HG03060 (cell line): Measurements from ENCODE around the gene SNX5.

Experiments
- ATAC-seq: cut with Tn5 transposase; IDR thresholded peaks from one replicate; pipeline ENCODE4 v1.9.1; 2021; ENCODE audit warnings: low read depth, moderate number of reproducible peaks; ENCODE audit not compliant: unreplicated experiment

Gene SNX5

DNA sequence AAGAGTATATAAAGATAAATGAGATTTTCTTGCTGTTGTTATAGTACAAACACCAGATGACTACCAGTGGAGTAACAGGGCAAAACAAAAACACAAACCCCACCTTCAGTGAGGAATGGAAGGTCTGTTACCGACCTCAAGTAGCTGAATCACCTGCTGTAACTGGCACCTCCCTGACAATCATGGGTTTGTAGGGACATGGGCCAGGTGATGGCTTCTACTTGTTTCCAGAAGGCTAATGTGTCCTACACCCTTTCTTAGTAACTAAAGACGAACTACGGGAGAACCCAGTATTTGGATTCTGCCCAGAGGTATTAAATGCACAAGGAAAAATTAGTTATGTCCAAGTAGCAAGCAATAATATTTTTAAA is 26.8 kb downstream of the SNX5 start:
- no peak for ATAC-seq

DNA sequence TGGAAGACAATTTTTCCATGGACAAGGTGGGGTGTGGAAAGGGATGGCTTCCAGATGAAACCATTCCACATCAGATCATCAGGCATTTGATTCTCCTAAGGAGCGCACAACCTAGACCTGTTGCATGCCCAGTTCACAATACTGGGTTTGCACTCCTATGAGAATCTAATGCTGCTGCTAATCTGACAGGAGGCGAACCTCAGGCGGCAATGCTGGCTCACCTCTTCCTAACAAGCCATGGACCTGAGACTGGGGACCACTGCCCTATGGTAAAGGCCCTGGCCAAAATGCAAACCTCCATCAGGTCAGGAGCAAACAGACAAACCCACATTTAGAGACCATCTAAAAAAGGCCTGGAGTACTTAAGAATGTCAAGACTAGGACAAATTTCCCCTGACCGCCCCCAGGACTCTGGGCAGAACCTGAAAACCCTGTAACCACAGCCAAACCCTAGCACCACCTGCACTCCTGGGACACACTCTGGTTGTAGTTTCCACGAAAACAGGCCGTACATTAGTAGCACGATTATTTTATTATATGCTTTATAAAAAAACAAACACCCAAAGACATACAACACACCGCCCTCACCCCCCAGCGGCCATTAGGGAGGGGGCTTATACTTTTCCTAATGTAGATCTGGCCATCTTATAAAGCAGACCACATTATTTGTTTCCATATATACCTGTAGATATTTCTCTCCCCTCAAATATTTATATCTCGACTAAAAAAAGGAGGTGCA is 27.3 kb downstream of the SNX5 start:
- no peak for ATAC-seq

DNA sequence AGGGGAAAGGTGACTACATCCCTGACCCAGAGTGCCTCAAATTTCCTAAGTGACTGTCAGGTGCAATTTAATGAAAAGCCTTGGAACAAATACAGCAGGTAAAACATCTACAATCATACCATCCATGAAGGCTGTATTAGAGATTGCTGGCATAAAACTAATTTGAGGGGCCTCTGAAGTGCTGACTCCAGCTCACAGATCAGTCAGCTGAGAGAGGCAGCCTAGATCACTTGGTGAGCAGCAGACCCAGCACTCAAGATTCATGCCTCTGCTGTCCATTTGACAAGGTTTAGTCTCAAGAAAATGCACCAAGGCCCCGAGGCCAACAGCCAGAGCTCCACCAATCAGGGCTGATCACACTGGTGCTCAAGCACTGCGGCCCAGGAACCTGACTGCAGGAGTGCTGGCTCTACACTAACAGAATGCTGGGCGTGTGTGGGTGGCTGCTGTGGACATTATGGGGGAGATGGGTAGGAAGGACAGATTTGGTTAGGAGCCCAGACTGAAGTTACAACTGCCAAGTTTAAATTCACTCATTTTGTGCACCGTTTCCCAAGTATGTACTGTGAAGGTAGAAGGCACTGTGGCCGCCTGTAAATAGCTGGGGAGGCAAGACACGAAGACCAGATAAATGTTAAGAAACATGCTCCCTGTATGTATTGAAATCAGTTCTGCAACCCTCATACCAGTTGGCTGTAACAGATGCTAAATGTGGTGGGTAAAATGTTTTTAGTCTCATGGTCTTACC is 28.2 kb downstream of the SNX5 start:
- no peak for ATAC-seq

DNA sequence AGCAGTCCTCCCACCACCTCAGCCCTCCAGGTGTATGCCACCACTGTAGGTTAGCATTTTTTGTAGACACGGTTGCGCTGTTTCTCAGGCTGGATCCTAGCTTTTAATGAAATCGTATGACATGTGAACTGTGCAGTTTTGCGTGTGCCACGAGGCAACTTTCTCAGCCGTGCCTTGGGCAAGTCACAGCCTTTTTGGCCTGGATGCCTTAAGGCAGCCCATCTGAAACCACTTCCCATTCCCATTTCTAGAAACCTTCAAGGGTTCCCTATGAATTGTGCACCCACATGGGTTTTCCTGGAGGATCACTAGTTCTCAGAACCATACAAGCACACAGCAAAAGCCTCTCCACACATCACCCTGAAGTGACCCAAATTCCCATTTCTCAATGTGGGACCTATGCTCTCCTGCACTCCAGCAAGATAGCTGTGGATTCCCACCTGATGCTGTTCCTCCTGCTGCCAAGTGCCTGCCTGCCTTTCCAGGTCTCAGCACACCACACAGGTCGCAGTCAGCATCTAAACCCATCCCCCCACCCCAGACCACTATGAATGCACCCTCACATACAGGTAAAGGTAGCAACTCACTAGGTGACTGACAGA is 28.9 kb downstream of the SNX5 start:
- no peak for ATAC-seq

DNA sequence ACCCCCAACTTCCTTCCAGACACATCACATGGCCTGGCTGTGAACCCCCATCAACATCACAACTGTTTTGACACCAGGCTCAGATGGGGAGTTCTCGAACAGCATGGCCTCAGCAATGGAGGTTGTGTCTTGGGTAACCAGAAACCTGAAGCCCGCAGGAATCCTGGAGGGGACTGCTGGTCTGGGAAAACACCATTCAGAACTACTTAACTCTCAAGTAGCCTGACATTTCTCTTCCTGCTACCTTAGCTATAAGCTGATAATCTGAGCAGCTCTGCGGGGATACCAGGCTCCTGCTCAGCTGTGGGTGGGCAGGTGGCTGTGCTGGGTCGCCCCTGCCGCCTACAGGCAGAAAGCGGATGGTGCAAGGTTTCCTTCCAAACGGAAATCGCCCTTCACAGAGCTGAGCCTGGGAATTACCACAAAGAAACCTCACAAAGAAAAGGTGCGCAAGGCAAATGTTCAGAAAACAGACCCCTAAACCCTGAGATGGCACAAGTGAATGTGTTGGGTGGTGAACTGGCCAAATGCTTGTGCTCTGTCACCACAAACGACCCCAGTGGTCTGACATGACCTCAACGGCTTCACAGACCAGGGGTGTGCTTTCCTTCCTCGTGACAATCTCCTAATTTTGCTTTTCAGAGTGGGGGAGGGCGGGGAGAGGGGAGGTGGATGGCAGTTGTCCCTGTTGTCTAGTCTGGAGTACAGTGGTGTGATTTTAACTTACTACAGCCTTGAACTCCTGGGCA is 29.5 kb downstream of the SNX5 start:
- ATAC-seq: no peak

DNA sequence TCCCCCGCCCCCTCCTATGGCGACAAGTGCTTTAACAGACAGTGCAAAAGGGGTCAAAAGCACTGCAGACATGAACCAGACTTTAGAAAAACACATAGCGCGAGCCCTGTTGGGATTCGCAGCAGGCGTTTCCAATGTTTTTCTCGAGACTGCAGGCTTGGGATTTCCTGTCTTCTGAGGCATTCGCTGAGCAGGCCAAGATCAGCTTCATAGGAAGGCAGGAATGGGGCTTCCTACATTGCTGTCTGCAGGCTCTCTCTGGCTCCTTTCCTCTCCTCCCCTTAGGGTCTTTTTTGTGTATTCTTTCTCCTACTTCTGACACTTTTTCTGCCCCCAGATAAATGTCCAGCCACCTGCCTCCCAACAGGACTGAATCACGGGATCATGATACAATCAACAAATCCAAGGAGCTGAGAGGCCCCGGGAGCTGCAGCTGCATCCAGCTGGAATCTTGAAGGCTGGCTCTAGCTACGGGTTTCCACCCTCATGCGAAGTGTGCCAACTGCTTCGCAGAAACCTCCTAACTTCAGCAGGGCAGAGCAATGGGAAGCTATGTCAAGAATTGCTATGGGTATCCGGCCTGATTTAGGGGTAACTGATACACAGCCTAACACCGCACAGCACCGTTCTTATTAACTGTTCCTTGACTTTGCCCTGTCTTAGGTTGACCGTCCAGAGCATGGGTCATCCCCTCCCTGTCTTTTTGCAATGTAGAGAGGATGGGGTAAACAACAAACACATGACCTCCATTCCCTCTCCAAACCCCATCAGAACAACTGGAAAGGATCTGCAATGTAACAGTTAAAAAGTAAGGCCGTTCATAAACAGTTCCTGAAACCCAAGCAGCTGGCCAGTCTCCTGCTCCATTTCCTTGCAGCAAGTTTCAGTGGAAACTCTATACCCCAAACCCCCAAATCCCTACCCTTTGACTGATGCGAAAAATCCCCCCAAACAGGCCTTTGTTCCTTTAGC is 31.5 kb downstream of the SNX5 start:
- ATAC-seq: no peak

DNA sequence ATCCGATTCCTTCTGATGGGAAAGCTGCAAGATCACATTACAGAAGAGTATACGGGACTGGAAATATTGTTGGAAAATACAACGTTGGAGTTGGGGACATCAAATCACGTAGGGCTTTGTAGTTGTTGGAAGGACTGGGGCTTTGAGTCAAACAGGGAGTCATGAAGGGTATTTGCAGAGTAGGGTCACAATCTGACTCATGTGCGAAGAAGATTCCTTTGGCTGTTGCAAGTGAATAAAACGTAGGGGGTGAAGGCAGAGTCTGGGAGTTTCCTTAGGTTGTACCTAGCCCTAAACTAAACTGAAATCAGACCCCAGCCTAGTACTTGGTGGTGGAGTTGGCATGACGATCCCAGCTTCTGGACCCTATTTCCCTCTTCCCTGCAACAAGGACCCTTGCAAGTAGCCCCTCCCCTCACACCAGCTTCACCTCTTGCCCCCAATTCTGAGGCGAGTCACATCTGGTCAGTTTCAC is 32.3 kb downstream of the SNX5 start:
- ATAC-seq: no peak

DNA sequence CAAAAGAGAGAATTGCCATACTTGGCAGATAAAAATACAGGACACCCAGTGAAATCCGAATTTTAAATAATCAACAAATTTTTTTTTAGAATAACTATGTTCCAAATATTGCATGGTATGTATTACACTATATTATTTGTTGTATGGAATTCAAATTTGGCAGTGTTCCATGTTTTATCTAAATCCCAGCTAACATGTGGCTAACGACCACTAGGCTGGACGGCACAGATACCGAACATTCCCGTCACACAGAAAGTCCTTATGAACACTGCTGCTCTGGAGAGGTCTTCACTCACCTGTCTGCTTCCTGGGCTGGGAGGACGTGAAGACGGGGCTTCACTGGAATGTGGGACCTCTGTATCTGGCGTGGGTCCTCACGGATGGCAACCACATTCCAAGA is 32.8 kb downstream of the SNX5 start:
- ATAC-seq: no peak

DNA sequence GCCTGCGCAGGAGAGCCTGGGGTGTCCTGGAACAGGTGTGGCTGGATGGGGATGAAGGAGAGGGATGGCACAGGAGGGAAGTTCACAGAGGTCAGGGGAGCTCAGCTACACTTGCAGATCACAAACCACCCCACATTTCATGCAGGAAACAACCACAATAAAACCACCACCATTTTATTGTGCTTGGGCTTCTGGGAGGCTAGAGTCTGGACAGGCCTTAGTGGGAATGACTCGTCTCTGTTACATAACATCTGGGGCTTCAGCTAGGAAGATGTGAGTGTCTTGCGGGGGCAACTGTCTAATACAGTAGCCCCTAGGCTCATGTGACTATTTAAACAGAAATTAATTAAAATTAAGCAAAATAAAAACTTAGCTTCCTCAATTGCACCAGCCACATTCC is 33.4 kb downstream of the SNX5 start:
- no peak for ATAC-seq

DNA sequence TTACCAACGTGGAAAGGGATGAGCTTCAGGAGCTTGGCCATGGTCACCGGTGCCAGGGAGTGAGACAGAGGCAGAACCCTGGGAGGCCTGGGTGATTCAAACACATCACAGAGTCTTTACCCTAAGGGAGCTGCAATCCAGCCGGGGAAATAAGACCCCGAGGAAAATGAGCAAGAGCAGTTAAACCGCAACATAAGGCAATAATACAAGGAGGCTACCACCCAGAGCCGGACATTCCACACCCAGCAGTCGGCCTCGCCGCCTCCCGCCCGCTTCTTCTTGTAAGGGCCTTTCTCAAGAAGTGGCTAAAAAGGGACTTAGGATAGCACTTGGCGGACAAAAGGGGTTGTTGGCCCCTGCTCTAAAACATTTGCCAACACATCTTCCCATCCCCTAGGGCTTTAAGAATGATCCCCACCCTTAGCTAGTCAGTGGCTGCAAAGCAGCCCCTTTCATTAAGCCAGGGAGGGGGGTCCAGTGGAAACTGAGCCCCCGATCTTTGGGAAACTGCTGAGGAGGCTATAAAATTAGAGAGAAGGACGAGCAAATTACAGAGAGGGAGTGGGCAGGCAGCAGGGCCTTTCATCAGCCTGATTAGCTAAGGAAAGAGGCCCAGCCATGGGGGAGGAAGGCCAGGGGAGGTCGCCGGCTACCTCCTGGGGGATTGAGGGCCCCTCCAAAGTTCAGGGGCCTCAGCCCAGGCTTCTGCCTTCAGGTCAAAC is 34.3 kb downstream of the SNX5 start:
- no peak for ATAC-seq

DNA sequence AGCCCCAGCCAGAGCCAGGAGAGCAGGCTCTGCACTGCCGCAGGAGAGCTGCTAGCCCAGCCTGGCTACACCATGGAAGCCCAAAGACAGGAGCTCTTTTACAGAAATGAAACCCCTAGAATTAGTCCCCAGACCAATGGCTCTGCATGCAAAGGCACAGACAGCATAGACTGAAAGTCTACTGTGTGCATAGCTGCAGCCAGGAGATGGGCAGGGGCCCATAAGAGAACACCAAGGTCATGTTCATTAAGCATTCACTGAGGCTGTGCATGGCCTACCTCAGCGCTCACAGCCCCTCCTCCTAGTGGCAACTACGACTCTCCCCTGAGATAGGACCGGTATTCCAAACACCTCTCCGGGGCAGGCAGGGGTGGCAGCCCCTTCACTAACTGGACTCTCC is 34.9 kb downstream of the SNX5 start:
- ATAC-seq: no peak

DNA sequence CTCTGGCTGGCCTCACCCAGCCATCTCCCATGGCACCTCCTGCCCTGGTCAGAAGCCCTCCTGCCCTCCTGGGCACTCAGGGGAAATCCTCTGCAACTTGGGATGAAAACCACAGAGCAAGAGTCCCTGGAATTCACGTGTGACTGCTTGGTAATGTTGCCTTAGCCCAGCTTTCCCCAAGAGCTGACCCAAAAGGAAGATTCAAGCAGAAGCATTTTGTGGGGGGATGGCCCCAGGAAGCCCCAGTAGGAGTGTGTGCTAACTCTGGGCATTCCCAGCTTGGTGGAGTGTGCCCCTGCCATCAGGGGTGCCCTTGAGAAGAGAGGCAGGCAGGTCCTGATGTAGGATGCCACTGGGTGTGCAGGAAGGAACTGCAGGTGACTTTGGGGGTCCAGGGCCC is 35.5 kb downstream of the SNX5 start:
- ATAC-seq: no peak

DNA sequence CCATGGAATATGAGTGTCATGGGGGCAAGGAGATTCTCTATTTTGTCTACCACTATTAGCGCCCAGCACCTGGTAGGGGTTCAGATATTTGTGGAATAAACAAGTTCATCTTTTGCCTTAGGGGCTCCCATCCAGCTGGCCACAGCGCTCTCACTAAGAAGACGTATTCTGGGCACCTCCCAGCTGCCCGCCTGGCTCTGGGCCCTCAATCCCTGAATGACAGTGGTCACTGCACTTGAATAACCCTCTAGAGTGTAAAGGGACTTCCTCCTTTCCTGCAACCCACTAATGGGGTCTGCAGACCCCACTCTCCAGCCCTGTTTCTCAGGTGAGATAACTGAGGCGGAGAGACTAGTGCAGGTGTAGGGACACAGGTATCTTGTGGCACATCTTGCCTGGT is 36.2 kb downstream of the SNX5 start:
- no peak for ATAC-seq

DNA sequence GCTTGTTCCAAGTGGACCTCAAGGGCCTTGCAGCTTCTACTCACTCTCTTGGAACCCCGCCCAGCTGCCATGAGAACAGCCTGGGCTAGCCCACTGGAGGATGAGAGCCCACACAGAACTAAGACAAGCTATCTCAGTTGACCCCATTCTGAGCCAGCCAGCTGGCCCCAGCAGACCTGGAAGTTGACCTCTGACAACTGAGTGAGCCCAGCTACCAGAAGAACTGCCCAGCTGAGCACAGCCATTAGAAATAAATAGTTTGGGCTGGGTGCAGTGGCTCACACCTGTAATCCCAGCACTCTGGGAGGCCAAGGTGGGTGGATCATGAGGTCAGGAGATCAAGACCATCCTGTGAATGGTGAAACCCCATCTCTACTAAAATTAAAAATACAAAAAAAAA is 37.1 kb downstream of the SNX5 start:
- no peak for ATAC-seq

DNA sequence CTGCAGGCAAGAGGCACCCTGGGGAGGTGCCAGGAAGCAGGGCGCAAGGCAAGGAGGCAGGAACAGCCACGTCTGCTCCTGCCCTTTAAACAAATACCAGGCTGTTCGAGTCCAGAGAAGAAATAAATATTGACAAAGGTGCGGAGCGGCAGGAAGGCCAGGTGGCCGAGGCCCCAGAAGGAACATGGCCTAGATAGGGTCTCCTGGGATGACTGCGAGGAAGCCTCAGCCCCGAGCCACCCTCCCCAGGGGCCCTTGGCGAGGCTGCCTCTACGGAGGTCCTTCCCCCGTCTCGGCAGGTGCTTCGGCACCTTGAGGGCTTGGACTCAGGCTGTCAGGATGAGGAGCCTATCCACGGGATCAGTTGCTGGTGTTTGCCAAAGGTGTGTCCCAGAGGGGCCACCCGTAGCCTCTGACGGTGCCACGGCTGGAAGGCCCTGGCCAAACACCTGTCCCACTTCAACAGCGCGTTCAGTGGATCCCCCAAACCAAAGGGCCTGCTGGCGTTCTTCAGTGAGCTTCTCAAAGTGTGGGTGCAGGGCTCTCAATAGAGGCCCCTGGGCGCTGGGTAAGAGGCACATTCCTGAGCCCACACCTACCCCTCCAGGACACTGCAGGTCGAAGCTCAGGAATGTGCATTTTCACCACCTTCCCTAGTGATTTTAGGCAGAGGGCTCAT is 39.8 kb downstream of the SNX5 start:
- no peak for ATAC-seq

DNA sequence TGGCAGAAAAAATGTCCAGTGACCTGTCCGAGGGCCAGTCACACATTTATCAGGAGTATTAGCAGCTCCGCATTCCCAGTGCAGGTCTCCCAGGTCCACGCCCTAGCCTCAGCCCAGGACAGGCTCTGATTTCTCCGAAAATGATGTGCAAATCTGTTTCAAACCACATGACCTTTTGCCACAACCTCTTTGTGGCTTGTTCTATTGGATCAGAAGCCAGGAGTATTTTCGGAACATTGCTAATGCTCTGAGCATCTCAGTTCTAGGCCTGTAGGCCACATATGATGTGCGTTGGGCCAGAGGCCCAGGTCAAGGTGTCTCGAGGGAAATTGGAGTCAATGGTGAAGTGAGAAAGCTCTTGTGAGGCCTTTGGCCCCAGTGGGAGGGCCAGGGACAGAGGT is 40.4 kb downstream of the SNX5 start:
- ATAC-seq: no peak

DNA sequence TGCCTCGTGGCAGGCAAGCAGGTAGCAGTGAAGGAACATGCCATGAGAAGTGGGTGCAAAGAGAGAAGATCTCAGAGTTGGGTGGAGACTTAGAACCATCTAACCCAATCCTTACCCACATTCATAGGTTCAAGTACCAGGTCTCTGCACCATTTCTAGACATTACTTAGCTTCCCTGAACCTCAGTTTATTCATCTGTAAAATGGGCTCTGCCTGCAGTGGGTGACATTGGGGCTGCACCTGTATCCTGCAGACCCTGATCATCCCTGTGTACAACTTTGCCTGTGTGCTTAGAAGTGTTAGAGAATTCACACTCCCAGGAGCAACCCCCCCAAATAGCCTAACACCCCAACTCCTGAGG is 42.7 kb downstream of the SNX5 start:
- ATAC-seq: no peak

DNA sequence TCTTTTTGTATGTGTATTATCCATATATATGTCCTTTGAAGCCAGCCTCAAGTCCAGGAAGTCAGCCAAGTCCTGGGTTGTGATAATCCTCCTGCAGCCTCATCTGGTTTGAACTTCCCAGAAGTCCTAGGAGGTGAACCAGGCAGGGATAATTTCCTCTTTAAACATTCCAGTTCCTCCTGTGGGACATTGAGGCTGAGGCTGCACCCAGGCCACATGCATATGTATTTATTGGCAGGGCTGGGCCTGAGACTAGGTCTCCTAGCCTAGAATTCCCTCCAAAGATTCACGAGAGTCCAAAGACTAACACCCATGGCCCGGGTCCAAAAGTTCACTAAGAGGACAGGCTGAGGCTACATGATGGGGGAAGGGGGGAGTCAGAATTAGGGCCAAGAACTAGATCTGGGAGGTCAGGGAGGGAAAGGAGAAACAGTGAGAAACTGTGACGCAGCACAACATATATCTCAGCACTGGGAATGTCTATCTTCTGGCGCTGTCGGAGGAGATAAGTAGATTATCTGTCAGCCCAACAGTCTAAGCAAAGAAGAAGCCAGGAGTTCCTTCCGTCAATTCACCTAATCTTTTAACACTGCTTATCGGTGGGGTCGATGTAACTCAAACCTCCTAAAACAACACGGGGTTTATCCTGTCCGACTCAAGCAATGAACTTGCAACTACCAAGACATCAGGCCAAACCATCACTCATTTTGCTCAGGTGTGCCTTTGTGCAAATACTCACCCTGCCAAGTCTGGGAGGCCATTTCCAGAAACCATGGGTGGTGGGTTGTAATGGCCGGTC is 43.3 kb downstream of the SNX5 start:
- ATAC-seq: no peak
